BLaER1 treated with 17β-estradiol and CSF1 and Interleukin-3, amounts not matched to agents 10 nM and 100 nM (cell line): ENCODE data around the gene SLC8A1.

Experiments used
- H3K27ac ChIP-seq, 11 experiments: shearing (Covaris generic); formaldehyde crosslinking; 2 replicates each; pipeline ENCODE4 v1.8.1; 2022
- H3K27me3 ChIP-seq, 11 experiments: shearing (Covaris generic); formaldehyde crosslinking; 2 replicates each; pipeline ENCODE4 v1.8.1; 2022
- H3K36me3 ChIP-seq, 11 experiments: shearing (Covaris generic); formaldehyde crosslinking; 2 replicates each; pipeline ENCODE4 v1.8.1; 2022
- H3K4me1 ChIP-seq, 10 experiments: shearing (Covaris generic); formaldehyde crosslinking; 2 replicates each; pipeline ENCODE4 v1.8.1; 2022
- H3K4me2 ChIP-seq, 11 experiments: shearing (Covaris generic); formaldehyde crosslinking; 2 replicates each; pipeline ENCODE4 v1.8.1; 2022
- H3K4me3 ChIP-seq, 10 experiments: shearing (Covaris generic); formaldehyde crosslinking; 2 replicates each; pipeline ENCODE4 v1.8.1; 2022
- H3K9ac ChIP-seq, 11 experiments: shearing (Covaris generic); formaldehyde crosslinking; 2 replicates each; pipeline ENCODE4 v1.8.1; 2022
- H3K9me3 ChIP-seq, 11 experiments: shearing (Covaris generic); formaldehyde crosslinking; replicated peaks in 1 of 11; 2 replicates each; pipeline ENCODE4 v1.8.1; 2022
- H4K20me1 ChIP-seq, 11 experiments: shearing (Covaris generic); formaldehyde crosslinking; 2 replicates each; pipeline ENCODE4 v1.8.1; 2022
- Cebpa-rat ChIP-seq, 11 experiments: shearing (Covaris generic); IDR thresholded peaks; 2 replicates each; pipeline ENCODE4 v1.8.1; 2022

Gene SLC8A1

DNA sequence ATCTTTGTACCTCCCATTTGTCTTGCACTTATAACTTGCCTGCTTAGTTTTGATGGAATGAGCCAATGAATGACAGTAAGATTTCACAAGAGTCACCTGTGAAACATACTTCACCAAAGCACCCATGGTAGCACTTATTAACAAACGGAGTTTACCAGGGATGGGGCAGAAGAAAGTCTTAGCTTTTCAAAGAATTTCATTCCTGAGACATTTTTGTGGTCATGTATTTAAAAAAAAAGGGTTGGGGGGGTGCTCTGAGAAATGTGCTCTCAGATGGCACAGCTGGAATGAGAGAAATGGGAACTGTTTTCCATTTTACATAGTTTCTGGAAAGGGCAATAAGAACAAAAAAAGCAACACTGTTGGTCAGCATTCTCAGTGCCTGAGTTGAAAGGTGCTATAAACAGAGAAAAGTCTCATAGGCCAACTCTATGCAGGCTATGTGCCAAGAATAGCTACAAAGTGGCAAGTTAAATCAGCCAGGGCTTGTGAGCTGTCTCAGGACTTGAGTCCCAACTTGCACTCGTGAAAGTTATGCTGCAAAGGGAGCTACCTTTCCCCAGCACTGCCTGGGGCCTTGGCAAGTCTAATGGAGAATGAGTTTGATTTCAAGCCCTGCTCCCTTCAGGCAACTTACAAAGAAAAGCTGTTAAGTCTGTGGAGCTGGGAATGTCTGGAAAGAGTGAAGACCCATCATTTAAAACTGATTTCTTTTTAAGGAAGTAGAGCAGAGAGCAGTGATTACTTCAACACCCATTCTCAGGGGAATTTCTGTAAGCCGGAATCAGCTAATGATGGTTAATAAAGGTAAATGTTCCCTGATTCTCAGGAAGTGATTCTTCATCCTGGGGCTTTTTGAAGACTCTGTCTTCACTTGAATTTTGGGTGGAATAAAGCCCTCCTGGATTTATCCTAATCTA lies 170.6 kb downstream of the SLC8A1 start:
- Histone ChIP-seq H3K36me3 (no peaks in the 10 kb centered on the region), H3K4me1 (peaks cover 45 to 92% (median 79%) of the 10 kb centered on the region in 10 experiments), H4K20me1 (no peaks in the 10 kb centered on the region), H3K4me2 (peak overlapping the region; percentile 79 to 94 (median 89)), H3K9ac (peak overlapping the region in 9 of 11 experiments; percentile 10 to 80 (median 61); a peak in 16 of 22 replicates), H3K9me3 (no peaks in the 10 kb centered on the region), H3K27ac (peak overlapping the region in 10 of 11 experiments; percentile 7 to 91 (median 64); a peak in 18 of 22 replicates), H3K4me3 (peak overlapping the region in 8 of 10 experiments; percentile 49 to 68 (median 56); a peak in 12 of 20 replicates), H3K27me3 (no peaks in the 10 kb centered on the region)
- TF ChIP-seq Cebpa-rat (IDR thresholded peaks at IDR 0.05): no peak

- Histone ChIP-seq H3K9me3 (no peaks in the 10 kb centered on the region), H3K9ac (peak overlapping the region in 6 of 11 experiments; percentile 20 to 67 (median 58); a peak in 10 of 22 replicates), H3K27me3 (no peaks in the 10 kb centered on the region), H3K27ac (peak overlapping the region in 7 of 11 experiments; percentile 43 to 91 (median 72); a peak in 13 of 22 replicates), H3K36me3 (no peaks in the 10 kb centered on the region), H4K20me1 (0 out of 22 replicates have a peak, but pooled peaks cover 0 to 3% (median 0%) of the 10 kb centered on the region in 11 experiments), H3K4me1 (peaks cover 45 to 90% (median 65%) of the 10 kb centered on the region in 10 experiments), H3K4me3 (peak overlapping the region in 4 of 10 experiments; percentile 2 to 34 (median 22); a peak in 4 of 20 replicates), H3K4me2 (peak overlapping the region; percentile 47 to 92 (median 82); a peak in 21 of 22 replicates)
- no peak for TF ChIP-seq Cebpa-rat (IDR thresholded peaks at IDR 0.05)
Observed at GRCh38 chr2:40279482-40279881, 172.4 kb downstream of the SLC8A1 start.

GRCh38 chr2:40279001-40279400 lies 172.9 kb downstream of the SLC8A1 start:
- TF ChIP-seq Cebpa-rat (IDR thresholded peaks at IDR 0.05): no peak
- Histone ChIP-seq H3K27ac (peak overlapping the region in 8 of 11 experiments; percentile 28 to 91 (median 64); a peak in 15 of 22 replicates), H3K9ac (peak overlapping the region in 9 of 11 experiments; percentile 11 to 67 (median 56); a peak in 11 of 22 replicates), H3K9me3 (no peaks in the 10 kb centered on the region), H3K4me3 (peak overlapping the region in 5 of 10 experiments; percentile 2 to 34 (median 20); a peak in 6 of 20 replicates), H3K27me3 (no peaks in the 10 kb centered on the region), H3K4me2 (peak overlapping the region; percentile 47 to 92 (median 82)), H3K4me1 (peaks cover 45 to 94% (median 68%) of the 10 kb centered on the region in 10 experiments), H4K20me1 (0 out of 22 replicates have a peak, but pooled peaks cover 0 to 3% (median 0%) of the 10 kb centered on the region in 11 experiments), H3K36me3 (no peaks in the 10 kb centered on the region)

- Histone ChIP-seq H3K9me3 (no peaks in the 10 kb centered on the region), H3K4me1 (peaks cover 16 to 94% (median 64%) of the 10 kb centered on the region in 10 experiments), H3K4me3 (no peak overlapping the region), H3K27me3 (no peaks in the 10 kb centered on the region), H3K9ac (no peak overlapping the region), H3K4me2 (peak overlapping the region in 6 of 11 experiments; percentile 5 to 39 (median 14); a peak in 7 of 22 replicates), H4K20me1 (0 out of 22 replicates have a peak, but pooled peaks cover 0 to 3% (median 0%) of the 10 kb centered on the region in 11 experiments), H3K36me3 (no peaks in the 10 kb centered on the region), H3K27ac (peak overlapping the region in 1 of 11 experiments; percentile 21; a peak in 1 of 22 replicates)
- no peak for TF ChIP-seq Cebpa-rat (IDR thresholded peaks at IDR 0.05)
Observed at GRCh38 chr2:40276076-40276475, 175.8 kb downstream of the SLC8A1 start.

DNA sequence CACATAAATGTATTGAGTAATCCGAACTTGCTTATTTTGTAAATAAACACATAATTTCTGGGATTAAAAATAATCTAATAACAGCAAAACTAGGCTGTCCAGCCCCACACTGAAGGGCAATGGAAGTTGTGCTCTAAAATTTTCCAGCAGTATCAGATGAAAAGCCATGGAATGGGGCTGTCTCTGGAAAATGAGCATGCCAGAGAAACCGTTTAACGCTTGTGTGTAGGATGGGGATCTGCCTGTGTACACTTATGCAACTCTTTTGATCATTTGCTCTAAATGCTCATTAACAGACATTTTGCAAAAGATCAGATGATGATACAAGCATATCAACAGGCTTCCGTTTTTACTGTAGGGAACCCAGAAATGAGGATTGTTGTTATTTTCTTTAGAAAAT lies 177.6 kb downstream of the SLC8A1 start:
- Histone ChIP-seq H4K20me1 (peaks cover 0 to 3% (median 0%) of the 10 kb centered on the region in 11 experiments; a peak in 1 of 22 replicates), H3K4me1 (peaks cover 5 to 88% (median 56%) of the 10 kb centered on the region in 10 experiments), H3K36me3 (no peaks in the 10 kb centered on the region), H3K27me3 (no peaks in the 10 kb centered on the region), H3K4me3 (no peak overlapping the region), H3K27ac (peak overlapping the region in 1 of 11 experiments; percentile 24; a peak in 1 of 22 replicates), H3K4me2 (peak overlapping the region in 5 of 11 experiments; percentile 2 to 80 (median 40); a peak in 5 of 22 replicates), H3K9ac (no peak overlapping the region), H3K9me3 (no peaks in the 10 kb centered on the region)
- TF ChIP-seq Cebpa-rat (IDR thresholded peaks at IDR 0.05): no peak

DNA sequence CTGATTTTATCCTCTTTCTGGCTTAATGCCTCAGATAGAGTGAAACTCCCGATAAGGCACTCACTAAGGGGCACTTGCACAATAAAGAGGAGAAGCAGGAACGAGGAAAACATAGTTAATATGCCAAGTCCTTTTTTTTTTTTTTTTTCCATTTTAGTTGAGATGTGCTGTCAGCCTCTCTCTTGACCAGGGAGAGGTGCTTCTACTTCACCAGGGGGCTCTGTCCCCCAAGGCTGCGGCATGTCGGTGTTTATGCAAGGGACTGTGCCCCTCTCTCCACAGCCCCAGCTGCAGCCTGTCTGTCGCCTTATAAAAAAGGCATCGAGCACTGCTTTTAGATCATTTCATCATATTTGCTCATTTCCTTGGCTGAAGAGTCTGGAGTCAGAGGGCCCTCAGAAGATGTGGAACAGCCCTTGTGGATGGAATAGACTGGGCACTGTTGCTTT lies 178.1 kb downstream of the SLC8A1 start:
- Histone ChIP-seq H3K9ac (no peak overlapping the region), H3K27me3 (no peaks in the 10 kb centered on the region), H3K9me3 (no peaks in the 10 kb centered on the region), H3K27ac (peak overlapping the region in 1 of 11 experiments; percentile 24; a peak in 1 of 22 replicates), H3K4me1 (peaks cover 0 to 83% (median 51%) of the 10 kb centered on the region in 10 experiments; a peak in 17 of 20 replicates), H4K20me1 (peaks cover 0 to 3% (median 0%) of the 10 kb centered on the region in 11 experiments; a peak in 1 of 22 replicates), H3K4me3 (no peak overlapping the region), H3K36me3 (no peaks in the 10 kb centered on the region), H3K4me2 (peak overlapping the region in 6 of 11 experiments; percentile 2 to 80 (median 36); a peak in 6 of 22 replicates)
- no peak for TF ChIP-seq Cebpa-rat (IDR thresholded peaks at IDR 0.05)

DNA sequence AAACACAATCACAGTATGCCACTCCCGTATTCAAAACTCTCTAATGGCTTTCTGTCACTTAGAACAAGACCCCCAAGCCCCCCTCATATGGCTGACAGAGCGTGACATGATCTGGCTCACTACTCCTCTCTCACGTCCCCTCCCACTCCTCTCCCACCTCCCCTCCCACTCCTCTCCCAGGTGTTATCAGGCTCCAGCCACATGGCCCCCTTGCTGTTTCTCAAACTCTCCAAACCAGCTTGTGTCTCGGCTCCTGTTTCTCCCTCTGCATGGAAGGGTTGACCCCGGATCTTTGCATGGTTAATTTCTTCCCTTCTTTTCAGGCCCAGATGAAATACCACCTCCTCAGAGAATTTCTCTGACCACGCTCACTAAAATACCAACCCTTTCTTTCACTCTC lies 180.8 kb downstream of the SLC8A1 start:
- no peak for TF ChIP-seq Cebpa-rat (IDR thresholded peaks at IDR 0.05)
- Histone ChIP-seq H3K4me1 (peaks cover 0 to 61% (median 41%) of the 10 kb centered on the region in 10 experiments; a peak in 16 of 20 replicates), H3K27me3 (no peaks in the 10 kb centered on the region), H4K20me1 (peaks cover 0 to 3% (median 0%) of the 10 kb centered on the region in 11 experiments; a peak in 1 of 22 replicates), H3K36me3 (0 out of 22 replicates have a peak, but pooled peaks cover 0 to 3% (median 0%) of the 10 kb centered on the region in 11 experiments), H3K4me3 (no peak overlapping the region), H3K27ac (peak overlapping the region in 4 of 11 experiments; percentile 16 to 31 (median 23); a peak in 4 of 22 replicates), H3K4me2 (peak overlapping the region in 9 of 11 experiments; percentile 23 to 80 (median 70); a peak in 18 of 22 replicates), H3K9ac (0 out of 22 replicates have a peak overlapping the region, but pooled peaks of 1 of the 11 experiments have one; percentile 14), H3K9me3 (no peaks in the 10 kb centered on the region)

DNA sequence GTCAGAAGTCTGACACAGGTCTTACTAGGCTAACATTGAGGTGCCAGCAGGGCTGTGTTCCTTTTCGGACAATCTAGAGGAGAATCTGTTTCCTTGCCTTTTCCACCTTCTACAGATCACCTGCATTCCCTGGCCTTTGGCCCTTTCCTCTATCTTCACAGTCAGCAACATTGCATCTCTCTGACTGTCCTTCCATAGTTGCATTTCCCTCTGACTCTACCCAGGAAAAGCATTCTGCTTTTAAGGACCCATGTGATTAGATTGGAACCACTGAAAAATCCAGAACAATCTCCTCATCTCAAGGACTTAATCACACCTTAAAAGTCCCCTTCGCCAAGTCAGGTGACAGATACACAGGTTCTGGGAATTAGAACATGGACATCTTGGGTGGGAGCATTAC lies 181.5 kb downstream of the SLC8A1 start:
- H4K20me1 ChIP-seq: peaks cover 0 to under 1% (median 0%) of the 10 kb centered on the region in 11 experiments; a peak in 1 of 22 replicates
- H3K4me2 ChIP-seq: peak overlapping the region in 7 of 11 experiments; percentile 58 to 80 (median 77); a peak in 12 of 22 replicates
- H3K9me3 ChIP-seq: no peaks in the 10 kb centered on the region
- no peak for TF ChIP-seq Cebpa-rat (IDR thresholded peaks at IDR 0.05)
- no peak overlapping the region for H3K27ac ChIP-seq
- H3K27me3 ChIP-seq: no peaks in the 10 kb centered on the region
- H3K9ac ChIP-seq: no peak overlapping the region
- H3K36me3 ChIP-seq: 0 out of 22 replicates have a peak, but pooled peaks cover 0 to 3% (median 0%) of the 10 kb centered on the region in 11 experiments
- H3K4me3 ChIP-seq: no peak overlapping the region
- H3K4me1 ChIP-seq: peaks cover 0 to 60% (median 37%) of the 10 kb centered on the region in 10 experiments; a peak in 16 of 20 replicates
